ENCODE data around the gene MCL1.
A peak's percentile ranks its signal among the peaks of the same experiment; 100 is the strongest.
"Not testable (repeated sequence)": the region's sequence is repeated elsewhere in the genome, so short reads cannot be mapped to it uniquely, and the experiment has no call there.

The MCL1 gene

GRCh38 chr1:150572918-150573647 lies 6.3 kb downstream of the MCL1 start:
- no peak for DNase-seq (ENCODE audit: low read depth in 1 of 2, low spot score in 1 of 2)

- DNase-seq (ENCODE audit: low read depth in 1 of 2, low spot score in 1 of 2), result no peak
Measured at GRCh38 chr1:150568594-150568966, 10.8 kb downstream of the MCL1 start.

GRCh38 chr1:150567717-150568593 lies 11.5 kb downstream of the MCL1 start:
- no peak for DNase-seq (ENCODE audit: low read depth in 1 of 2, low spot score in 1 of 2)

DNA sequence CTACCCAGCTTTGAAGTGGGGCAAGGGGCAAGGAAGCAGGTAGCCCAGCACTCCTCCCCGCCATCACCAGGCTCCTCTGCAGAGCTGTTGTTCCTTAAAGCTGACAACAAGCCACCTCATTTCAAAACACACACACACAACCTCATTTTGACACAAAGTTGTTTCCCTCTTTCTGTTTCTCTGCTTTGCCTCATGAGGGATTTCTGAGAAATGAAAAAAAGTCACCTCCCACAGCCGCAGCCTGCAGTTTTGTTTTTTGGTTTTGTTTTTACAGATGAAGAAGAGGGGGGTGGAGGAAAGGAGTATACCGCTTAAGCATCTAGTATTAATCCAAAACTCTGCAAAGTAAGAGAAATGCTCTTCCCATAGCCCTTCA lies 12.1 kb downstream of the MCL1 start:
- DNase-seq (ENCODE audit: low read depth in 1 of 2, low spot score in 1 of 2), result peak in 1 of 2 donors; percentile 35

DNA sequence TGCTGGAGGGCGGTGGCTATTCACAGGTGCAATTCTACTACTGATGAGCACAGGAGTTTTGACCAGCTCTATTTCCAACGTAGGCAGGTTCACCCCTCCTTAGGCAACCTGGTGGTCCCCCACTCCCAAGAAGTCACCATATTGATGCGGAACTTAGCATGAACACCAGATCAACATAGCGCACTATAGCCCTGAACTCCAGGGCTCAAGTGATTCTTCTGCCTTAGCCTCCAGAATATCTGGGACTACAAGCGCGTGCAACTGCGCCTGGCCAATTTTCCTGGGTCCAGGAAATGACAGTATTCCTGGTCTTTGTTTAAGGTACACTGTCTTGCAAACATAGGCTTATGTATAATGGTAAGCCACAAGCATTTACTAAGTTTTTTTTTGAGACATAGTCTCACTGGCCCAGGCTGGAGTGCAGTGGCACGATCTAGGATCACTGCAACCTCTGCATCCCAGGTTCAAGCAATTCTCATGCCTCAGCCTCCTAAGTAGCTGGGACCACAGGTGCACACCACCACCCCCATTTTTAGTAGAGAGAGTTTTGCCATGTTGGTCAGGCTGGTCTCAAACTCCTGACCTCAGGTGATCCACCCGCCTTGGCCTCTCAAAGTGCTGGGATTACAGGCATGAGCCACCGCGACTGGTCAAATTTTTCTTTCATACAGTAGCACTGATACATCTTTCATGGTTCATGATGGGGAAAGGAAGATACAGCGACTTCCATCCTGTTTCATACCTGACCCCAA lies 12.6 kb downstream of the MCL1 start:
- no peak for DNase-seq (ENCODE audit: low read depth in 1 of 2, low spot score in 1 of 2)

- DNase-seq (ENCODE audit: low read depth in 1 of 2, low spot score in 1 of 2), result not testable (repeated sequence)
Measured at GRCh38 chr1:150565240-150565991, 14.0 kb downstream of the MCL1 start.

- DNase-seq (ENCODE audit: low read depth in 1 of 2, low spot score in 1 of 2), result no peak
Measured at GRCh38 chr1:150564051-150564991, 15.1 kb downstream of the MCL1 start.

DNA sequence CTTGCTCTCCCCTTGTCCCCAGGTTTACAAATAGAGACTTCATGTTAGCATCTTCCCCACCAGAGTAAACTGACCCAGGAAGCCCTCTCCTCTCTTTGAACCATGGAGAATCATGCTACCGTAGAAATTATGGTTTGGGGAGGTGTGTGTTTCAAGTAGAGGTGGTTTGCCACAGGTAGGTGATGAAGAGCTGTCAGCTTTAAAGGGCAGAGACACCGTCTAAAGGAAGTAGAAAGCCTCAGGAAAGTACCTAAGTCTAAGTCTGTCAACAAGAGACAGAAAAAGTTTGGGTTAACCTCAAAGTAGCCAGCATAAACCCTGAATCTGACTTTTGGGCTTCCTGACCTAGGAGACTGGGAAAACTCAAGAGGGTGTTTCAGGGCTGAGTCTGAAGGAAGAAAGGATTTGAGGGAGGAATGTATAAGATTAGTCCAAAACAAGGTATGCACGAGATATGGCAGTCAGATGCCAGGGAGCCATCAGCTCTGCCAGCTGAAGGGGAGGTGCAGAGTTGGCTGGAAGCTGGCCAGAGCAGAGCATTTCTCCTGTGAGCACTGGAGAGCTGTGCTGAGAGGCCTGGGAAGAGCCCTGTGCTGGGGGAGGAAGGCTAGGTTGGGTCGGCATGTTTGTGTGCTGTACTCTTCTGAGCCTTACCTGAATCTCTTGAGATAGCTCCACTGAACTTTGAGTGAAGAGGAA lies 15.9 kb downstream of the MCL1 start:
- DNase-seq (ENCODE audit: low read depth in 1 of 2, low spot score in 1 of 2), result no peak

- peak in 1 of 2 donors; percentile 55 for DNase-seq (ENCODE audit: low read depth in 1 of 2, low spot score in 1 of 2)
Measured at GRCh38 chr1:150562446-150563339, 16.7 kb downstream of the MCL1 start.

DNA sequence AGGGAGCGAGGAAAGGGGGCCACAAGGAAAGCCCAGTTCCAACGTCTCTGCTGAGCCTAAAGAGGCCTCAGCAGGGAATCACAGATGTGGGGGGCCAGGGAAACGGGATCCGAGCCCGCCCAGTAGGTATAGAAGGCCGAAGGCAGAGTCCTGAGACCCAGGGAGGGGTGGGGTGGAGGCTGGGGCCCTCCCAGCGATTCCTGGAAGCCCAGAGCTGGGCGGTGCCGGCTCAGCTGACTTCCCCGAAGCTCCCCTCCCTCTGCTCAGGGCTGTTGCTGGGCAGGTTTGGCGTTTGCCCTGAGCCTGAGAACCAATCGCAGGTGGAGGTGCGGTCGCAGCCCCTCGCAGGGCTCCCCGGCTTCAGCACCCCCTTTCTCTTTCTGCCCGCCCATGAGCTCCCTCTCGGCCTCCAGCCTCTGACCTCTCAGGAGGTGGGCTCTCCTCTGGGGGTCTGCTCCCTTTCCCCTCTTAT lies 17.4 kb downstream of the MCL1 start:
- peak; percentile 42 to 79 for DNase-seq (ENCODE audit: low read depth in 1 of 2, low spot score in 1 of 2)

- DNase-seq (ENCODE audit: low read depth in 1 of 2, low spot score in 1 of 2), result peak in 1 of 2 donors; percentile 41
Measured at GRCh38 chr1:150561254-150561973, 18.0 kb downstream of the MCL1 start.

GRCh38 chr1:150560576-150561253 lies 18.7 kb downstream of the MCL1 start:
- DNase-seq (ENCODE audit: low read depth in 1 of 2, low spot score in 1 of 2), result peak; percentile 63 to 71

DNA sequence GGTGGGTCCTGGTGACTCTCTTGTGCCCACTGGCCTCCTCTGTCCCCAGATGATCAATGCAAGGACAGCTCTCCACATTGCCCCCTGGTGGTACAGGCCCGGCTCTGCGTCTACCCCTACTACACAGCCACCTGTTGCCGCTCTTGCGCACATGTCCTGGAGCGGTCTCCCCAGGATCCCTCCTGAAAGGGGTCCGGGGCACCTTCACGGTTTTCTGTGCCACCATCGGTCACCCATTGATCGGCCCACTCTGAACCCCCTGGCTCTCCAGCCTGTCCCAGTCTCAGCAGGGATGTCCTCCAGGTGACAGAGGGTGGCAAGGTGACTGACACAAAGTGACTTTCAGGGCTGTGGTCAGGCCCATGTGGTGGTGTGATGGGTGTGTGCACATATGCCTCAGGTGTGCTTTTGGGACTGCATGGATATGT lies 19.4 kb downstream of the MCL1 start:
- peak; percentile 41 to 58 for DNase-seq (ENCODE audit: low read depth in 1 of 2, low spot score in 1 of 2)

GRCh38 chr1:150559656-150560010 lies 19.8 kb downstream of the MCL1 start:
- DNase-seq (ENCODE audit: low read depth in 1 of 2, low spot score in 1 of 2), result no peak

DNA sequence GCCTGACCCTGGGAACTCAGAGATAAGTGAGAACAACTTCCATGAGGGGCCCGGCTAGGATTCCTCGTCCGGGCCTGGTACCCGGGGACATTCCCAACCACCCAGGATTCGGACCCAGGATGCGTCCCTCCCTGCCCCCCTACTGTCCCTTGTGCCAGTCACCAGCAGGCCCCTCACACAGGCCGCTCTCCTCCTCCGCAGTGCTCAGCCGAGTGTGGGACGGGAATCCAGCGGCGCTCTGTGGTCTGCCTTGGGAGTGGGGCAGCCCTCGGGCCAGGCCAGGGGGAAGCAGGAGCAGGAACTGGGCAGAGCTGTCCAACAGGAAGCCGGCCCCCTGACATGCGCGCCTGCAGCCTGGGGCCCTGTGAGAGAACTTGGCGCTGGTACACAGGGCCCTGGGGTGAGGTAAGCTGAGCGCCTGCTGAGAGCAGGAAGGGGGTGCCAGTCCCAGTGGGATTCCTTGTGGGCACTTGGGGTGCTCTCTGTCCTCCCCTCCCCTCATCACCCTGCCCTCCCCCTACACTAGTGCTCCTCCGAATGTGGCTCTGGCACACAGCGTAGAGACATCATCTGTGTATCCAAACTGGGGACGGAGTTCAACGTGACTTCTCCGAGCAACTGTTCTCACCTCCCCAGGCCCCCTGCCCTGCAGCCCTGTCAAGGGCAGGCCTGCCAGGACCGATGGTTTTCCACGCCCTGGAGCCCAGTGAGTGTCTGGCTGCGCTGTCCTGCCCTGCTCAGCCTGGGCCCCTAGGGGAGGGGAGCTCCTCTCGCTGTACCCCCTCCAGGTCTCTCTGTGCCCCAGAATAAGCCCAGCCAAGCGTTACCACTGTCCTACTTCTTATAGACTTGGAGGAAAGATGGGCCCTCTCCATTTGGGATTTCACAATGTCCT lies 20.4 kb downstream of the MCL1 start:
- DNase-seq (ENCODE audit: low read depth in 1 of 2, low spot score in 1 of 2), result no peak

- no peak for DNase-seq (ENCODE audit: low read depth in 1 of 2, low spot score in 1 of 2)
Measured at GRCh38 chr1:150558303-150558704, 21.1 kb downstream of the MCL1 start.

Measured in activated T-helper 1 cell treated with anti-CD3 and anti-CD28 coated beads, Interleukin-2, amount 50 U/mL, for 16 hours (primary cell).